Ovary (tissue), 3 donors: ENCODE results near the gene PRAME.
"Not testable (repeated sequence)": the region's sequence is repeated elsewhere in the genome, so short reads cannot be mapped to it uniquely, and the experiment has no call there.

Experiments
- EP300 ChIP-seq: sonication (generic); formaldehyde crosslinking; IDR thresholded peaks from one replicate; pipeline ENCODE4 v1.6.1; 2017; ENCODE audit warnings: antibody characterized with exemption
- POLR2A ChIP-seq: fragments of 450-650 bp; IDR thresholded peaks from one replicate; pipeline ENCODE4 v1.6.1; 2017; ENCODE audit warnings: antibody characterized with exemption, mild to moderate bottlenecking, moderate library complexity
- TF ChIP-seq, protein P1 (sequence below), 3 donors: fragments of 450-650 bp in 2 of 3; fragments of 200-600 bp in 1 of 3; IDR thresholded peaks; one replicate each; pipeline versions ENCODE4 v1.5.1 to v1.8.0; 2016 to 2022; ENCODE audit warnings: antibody characterized with exemption in 3 of 3, mild to moderate bottlenecking in 1 of 3
- donor health status: DM: no; HTN: no; CAD: no.

DNA sequence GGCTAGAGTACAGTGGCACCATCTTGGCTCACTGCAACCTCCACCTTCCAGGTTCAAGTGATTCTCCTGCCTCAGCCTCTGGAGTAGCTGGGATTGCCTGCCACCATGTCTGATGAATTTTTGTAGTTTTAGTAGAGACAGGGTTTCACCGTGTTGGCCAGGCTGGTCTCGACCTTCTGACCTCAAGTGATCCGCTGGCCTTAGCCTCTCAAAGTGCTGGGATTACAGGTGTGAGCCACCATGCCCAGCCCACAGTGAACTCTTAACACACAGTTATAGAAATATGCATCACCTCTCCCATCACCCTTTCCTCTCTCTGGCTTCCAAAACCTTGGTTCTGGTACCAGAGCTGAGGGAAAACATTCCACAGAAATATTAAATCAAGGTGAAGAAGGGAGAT, 49.0 kb upstream of the PRAME start:
- TF ChIP-seq POLR2A, EP300: not testable (repeated sequence)
- TF ChIP-seq, protein P1, sequence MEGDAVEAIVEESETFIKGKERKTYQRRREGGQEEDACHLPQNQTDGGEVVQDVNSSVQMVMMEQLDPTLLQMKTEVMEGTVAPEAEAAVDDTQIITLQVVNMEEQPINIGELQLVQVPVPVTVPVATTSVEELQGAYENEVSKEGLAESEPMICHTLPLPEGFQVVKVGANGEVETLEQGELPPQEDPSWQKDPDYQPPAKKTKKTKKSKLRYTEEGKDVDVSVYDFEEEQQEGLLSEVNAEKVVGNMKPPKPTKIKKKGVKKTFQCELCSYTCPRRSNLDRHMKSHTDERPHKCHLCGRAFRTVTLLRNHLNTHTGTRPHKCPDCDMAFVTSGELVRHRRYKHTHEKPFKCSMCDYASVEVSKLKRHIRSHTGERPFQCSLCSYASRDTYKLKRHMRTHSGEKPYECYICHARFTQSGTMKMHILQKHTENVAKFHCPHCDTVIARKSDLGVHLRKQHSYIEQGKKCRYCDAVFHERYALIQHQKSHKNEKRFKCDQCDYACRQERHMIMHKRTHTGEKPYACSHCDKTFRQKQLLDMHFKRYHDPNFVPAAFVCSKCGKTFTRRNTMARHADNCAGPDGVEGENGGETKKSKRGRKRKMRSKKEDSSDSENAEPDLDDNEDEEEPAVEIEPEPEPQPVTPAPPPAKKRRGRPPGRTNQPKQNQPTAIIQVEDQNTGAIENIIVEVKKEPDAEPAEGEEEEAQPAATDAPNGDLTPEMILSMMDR (IDR thresholded peaks at IDR 0.05) = not testable (repeated sequence)
